Activated CD4-positive, alpha-beta memory T cell treated with anti-CD3 and anti-CD28 coated beads for 36 hours (primary cell): Measurements from ENCODE around the gene TEX22. TPM values are rescaled to one million over a fixed set of nuclear protein-coding genes. Genes with fewer than 3 reads are reported as not detected.

Experiments
- CTCF ChIA-PET: fragments of 350-600 bp; sonication (Branson Sonifier 250); formaldehyde crosslinking; loops from one replicate; lab custom pipeline; 2021; ENCODE audit warnings: antibody characterized with exemption, inconsistent platforms; lab: Charles Lee
- POLR2A ChIA-PET: fragments of 350-600 bp; sonication (Branson Sonifier 250); formaldehyde crosslinking; loops from one replicate; lab custom pipeline; 2021; ENCODE audit warnings: antibody characterized with exemption; lab: Charles Lee
- DNase-seq: peaks from one replicate; pipeline ENCODE4 v3.0.0-alpha.2; 2020
- H3K27ac Mint-ChIP-seq: one replicate; pipeline ENCODE4 v1.8.0; 2021; ENCODE audit warnings: mixed read lengths
- H3K27me3 Mint-ChIP-seq: one replicate; pipeline ENCODE4 v1.8.0; 2021; ENCODE audit warnings: mixed read lengths
- H3K36me3 Mint-ChIP-seq: one replicate; pipeline ENCODE4 v1.8.0; 2021; ENCODE audit warnings: mixed read lengths
- H3K4me1 Mint-ChIP-seq: one replicate; pipeline ENCODE4 v1.8.0; 2021; ENCODE audit warnings: low read depth, mixed read lengths
- H3K4me3 Mint-ChIP-seq: one replicate; pipeline ENCODE4 v1.8.0; 2021; ENCODE audit warnings: mild to moderate bottlenecking, mixed read lengths
- H3K9me3 Mint-ChIP-seq: one replicate; pipeline ENCODE4 v1.8.0; 2021; ENCODE audit warnings: mixed read lengths
- intact Hi-C: fragments of 100-400 bp; cut with micrococcal nuclease; formaldehyde crosslinking; loops from one replicate; pipeline ENCODE4 v1.15.1; 2023
- total RNA-seq, 2 experiments: library from RNA; stranded (reverse); gene quantifications; one replicate each; pipeline ENCODE4 v1.2.3, GENCODE V29; 2021

Gene TEX22
- total RNA-seq, 2 experiments from 2014 or later, result 0.83 to 0.90 TPM

DNA sequence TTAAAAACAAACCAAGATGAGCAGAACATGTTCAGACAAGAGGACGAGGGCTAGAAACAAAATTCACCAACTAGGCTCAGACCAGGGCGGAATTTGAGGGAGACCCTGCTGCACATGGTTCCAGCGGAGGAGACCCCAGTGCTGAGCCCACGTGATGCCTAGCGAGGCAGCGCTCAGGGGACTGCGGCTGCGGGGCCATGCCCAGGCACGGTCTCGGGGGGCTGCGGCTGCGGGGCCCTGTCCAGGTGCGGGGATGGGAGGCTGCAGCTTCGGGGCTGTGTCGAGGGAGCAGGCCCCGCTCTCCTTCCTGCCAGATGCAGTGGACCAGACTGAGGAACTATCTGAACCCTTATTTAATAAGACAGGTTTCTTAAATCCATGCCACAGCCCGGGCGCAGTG, 63.6 kb downstream of the TEX22 start:
- Mint-ChIP-seq H3K36me3 (peaks cover 13% of the 10 kb centered on the region), H3K4me1 (no peaks in the 10 kb centered on the region), H3K27ac (no peak overlapping the region), H3K9me3 (no peaks in the 10 kb centered on the region), H3K27me3 (no peaks in the 10 kb centered on the region), H3K4me3 (no peak overlapping the region)
- ChIA-PET POLR2A (no interaction called here), CTCF (no interaction called here)
- intact Hi-C loops, result no loop called here
- DNase-seq, result no peak

Other genes with a start within 250 kb of the TEX22 start
- gene JAG2, start 229.8 kb upstream of the TEX22 start, total RNA-seq, result 1 to 10 TPM; 1.6 to 2.4 TPM
- gene NUDT14, start 217.2 kb upstream of the TEX22 start, total RNA-seq, result 10 to 100 TPM; 14.7 to 14.8 TPM
- gene BTBD6, start 150.0 kb upstream of the TEX22 start, total RNA-seq, result 10 to 100 TPM; 38.5 to 39.5 TPM
- gene BRF1, start 97.5 kb upstream of the TEX22 start, total RNA-seq, result 10 to 100 TPM; 25.5 to 27.4 TPM
- 10 to 100 TPM; 32.3 to 36.6 TPM for gene PACS2, start 83.8 kb upstream of the TEX22 start, total RNA-seq
- gene MTA1, start 21.3 kb downstream of the TEX22 start, total RNA-seq, result 100 to 1,000 TPM; 107 to 109 TPM
- 1 to 10 TPM; 2.7 to 2.8 TPM for gene CRIP2, start 76.3 kb downstream of the TEX22 start, total RNA-seq
- 100 to 1,000 TPM; 390 to 397 TPM for gene CRIP1, start 88.3 kb downstream of the TEX22 start, total RNA-seq
- 10 to 100 TPM; 40.2 to 44.8 TPM for gene TEDC1, start 92.7 kb downstream of the TEX22 start, total RNA-seq
- gene TMEM121, start 128.0 kb downstream of the TEX22 start, total RNA-seq, result 10 to 100 TPM in 1 of 2 experiments, 1 to 10 TPM in 1; 9.7 to 10.2 TPM